Left lobe of liver (tissue), 2 donors: ENCODE measurements around the gene TTC28. TPM values are rescaled to one million over a fixed set of nuclear protein-coding genes. Genes with fewer than 3 reads are reported as not detected.

Source experiments
- ATAC-seq: fragments of 200-7000 bp; cut with Tn5 transposase; one replicate; pipeline ENCODE4 v1.9.1; 2020; ENCODE audit warnings: mild to moderate bottlenecking, moderate library complexity
- DNase-seq: peaks from one replicate; pipeline ENCODE4 v3.0.0-alpha.2; 2020; ENCODE audit warnings: low spot score
- total RNA-seq: library from RNA; stranded (reverse); gene quantifications from one replicate; pipeline ENCODE4 v1.2.1, GENCODE V29; 2021
- donor health status: DM: no; HTN: no; CAD: no; lungs with moderate emphysema.
- donor health status: DM: no; HTN: yes; CAD: no.

TTC28 gene
- total RNA-seq, 1 donor from 2014 or later, result 12.3 TPM

- DNase-seq (peak; percentile 39), ATAC-seq (no peak)
Measured at GRCh38 chr22:28019360-28019759, 660.3 kb downstream of the TTC28 start.

DNA sequence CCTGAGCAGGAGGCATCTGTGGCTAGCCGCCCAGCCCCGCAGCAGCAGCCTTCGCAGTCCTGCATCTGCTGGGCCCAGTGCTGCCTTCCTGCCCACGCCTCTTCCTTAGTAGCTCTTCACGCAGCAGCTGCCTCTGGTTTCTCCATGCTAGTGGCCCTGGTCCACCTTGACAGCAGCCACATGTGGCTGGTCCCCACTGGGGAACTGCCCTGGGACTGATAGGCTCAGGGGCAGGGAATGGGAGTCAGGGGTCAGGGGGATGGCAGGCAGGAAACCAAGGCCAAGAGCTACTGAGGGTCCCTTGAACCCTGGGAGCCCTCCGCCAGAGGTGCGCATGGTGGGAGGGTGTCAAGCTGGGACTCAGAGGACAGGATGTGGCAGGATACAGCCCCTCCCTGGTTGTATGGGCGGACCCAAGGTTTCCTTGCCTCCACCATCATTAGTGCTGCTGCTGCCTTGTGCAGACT is 661.1 kb downstream of the TTC28 start:
- peak; percentile 37 for DNase-seq
- no peak for ATAC-seq

- ATAC-seq (no peak), DNase-seq (peak; percentile 38)
Measured at GRCh38 chr22:28017859-28018258, 661.8 kb downstream of the TTC28 start.

- DNase-seq (no peak), ATAC-seq (no peak)
Measured at GRCh38 chr22:28017558-28017820, 662.2 kb downstream of the TTC28 start.

GRCh38 chr22:28016781-28017557 is 662.7 kb downstream of the TTC28 start:
- no peak for ATAC-seq
- DNase-seq, result peak; percentile 36

DNA sequence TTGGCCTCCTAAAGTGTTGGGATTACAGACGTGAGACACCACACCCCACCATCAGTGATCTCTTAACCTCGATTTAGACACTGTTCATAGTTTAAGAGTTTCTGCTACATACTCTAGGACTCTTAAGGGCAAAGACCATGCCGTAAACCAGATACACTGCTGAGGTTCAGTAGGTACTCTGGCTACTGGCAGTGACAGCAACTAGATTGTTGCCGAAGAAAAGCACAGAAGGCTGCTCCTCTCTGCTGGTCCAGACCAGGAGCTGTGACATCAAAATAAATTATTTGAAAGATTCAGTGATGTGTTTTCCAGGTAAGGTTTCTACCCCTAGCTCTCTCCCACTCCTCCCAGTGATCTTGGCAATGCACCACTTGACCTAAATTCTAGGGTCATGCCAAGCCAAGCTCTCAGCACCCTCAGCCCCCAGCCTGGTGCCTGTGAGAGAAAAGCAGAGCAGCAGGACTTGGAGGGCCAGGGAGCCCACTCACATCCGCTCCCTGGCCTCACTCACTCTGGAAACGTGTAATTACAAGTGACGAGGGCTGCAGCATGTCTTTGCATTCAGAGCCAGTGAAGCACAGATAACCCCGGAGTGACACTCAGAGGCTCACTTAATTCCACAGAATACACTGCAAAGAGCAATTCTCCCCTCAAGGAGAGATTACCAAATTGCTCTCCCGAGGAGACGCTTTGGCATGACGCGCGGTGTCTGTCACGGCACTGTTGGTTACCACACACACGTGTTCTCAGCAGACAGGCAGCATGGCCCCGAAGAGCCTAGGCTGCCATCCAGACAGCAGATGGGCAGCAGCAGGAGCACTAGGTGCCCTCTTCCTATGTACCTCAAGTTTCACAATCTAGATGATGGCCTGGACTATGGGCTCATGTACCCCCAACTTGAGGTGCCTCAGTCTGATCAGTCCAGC is 663.7 kb downstream of the TTC28 start:
- ATAC-seq, result no peak
- peak; percentile 40 for DNase-seq

DNA sequence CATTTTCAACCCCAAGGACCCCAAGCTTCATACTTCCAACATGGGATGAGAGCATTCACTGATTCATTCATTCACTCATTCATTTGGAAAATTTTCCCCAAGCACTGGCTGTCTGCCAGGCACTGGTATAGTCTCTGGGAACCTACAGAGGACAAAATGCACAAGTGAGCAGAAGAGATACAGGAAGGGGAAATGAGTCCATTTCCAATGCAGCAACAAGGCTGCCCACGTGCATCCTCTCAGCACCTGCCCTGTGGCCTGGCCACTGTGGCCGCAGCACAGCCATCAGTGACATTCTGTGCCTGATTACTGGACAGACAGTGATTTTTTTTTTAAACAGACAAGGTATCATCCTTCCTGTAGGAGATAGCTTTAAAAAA is 664.6 kb downstream of the TTC28 start:
- DNase-seq (no peak), ATAC-seq (no peak)

- DNase-seq (no peak), ATAC-seq (no peak)
Measured at GRCh38 chr22:28014211-28015045, 665.2 kb downstream of the TTC28 start.

DNA sequence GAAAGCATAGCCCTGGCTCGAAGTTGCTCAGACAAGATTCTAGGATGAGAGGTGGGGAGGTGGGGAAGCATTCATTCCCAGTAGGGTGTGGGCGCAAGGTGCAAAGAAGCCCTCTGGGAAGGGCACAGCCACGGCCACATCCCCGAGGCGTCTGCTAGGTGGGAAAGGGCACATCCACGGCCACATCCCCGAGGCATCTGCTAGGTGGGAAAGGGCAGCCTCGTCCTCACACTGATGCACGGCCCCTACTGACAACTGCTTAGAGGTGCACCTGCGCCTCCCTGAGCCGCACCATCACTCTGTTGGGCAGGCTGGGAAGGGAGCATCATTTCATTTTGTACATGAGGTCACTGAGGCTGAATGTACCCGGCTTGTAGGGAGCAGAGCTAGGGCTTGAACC is 666.0 kb downstream of the TTC28 start:
- no peak for DNase-seq
- ATAC-seq, result no peak

GRCh38 chr22:28012832-28013460 is 666.7 kb downstream of the TTC28 start:
- no peak for DNase-seq
- ATAC-seq, result no peak

DNA sequence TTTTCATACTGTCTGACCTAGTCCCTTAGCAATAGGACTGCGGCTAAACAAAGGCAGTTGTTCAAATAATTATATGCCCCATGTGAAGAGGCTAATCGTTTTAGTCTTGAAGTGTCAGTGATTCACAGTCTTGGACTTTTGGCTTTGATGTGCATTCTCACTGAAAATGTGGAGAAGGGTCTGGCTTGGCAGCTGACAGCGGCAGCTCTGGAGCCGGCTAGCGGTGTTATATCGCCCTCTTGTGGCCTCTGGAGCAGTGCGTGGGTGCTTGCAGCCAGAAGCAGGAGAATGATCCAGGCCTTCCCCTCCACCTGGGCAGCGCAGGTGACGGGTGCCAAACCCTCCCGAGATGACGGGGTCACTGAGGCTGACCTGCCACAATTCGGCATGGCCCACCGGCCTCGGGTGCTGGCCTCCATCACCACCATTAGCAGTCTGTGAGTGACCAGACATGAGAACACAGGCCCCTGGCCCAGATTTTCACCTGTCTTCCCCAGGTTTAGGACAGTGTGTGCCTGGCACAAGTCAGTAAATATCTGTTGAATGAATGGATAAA is 670.3 kb downstream of the TTC28 start:
- DNase-seq, result peak; percentile 75
- peak; percentile 91 for ATAC-seq

- DNase-seq, result no peak
- ATAC-seq, result no peak
Measured at GRCh38 chr22:28008649-28009048, 671.0 kb downstream of the TTC28 start.

DNA sequence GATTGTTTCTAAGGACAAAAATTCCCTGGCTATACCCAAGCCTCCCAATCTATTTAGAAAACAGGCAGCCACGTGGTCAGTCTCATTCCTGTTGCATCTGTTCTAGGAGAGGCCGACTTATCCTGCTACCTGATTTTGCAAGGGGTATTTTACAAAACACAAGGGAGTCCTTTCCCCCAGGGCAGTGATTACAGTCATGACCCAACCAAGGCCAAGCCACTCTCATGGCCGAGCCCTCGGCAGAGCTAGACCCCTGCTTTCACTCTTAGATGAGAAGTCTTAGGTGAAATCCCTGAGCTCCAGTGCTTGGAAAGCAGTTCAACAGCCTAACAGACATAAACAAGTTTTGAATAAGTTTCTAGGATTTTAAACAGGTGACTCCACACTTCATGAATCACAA is 671.6 kb downstream of the TTC28 start:
- no peak for ATAC-seq
- no peak for DNase-seq

- ATAC-seq (no peak), DNase-seq (no peak)
Measured at GRCh38 chr22:28006271-28006670, 673.4 kb downstream of the TTC28 start.

DNA sequence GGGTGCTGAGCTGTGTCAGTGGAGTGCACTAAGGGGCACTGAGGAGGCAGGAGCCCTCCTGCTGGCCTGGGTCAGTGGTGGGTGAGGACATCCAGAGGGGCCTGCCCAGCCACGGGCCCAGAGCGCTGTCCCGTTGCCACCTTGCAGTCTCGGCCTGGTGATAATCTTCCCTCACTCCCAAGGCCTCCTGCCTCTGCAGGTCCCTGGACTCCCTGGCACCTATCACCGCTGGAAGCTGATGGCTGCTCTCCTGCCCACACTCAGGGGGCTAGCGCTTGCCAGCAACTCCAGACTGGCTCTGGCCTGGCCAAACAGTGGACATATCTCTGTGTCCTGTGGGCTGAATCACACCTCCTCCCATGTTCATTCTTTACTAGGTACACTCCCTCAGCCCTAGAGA is 674.1 kb downstream of the TTC28 start:
- no peak for DNase-seq
- no peak for ATAC-seq

DNA sequence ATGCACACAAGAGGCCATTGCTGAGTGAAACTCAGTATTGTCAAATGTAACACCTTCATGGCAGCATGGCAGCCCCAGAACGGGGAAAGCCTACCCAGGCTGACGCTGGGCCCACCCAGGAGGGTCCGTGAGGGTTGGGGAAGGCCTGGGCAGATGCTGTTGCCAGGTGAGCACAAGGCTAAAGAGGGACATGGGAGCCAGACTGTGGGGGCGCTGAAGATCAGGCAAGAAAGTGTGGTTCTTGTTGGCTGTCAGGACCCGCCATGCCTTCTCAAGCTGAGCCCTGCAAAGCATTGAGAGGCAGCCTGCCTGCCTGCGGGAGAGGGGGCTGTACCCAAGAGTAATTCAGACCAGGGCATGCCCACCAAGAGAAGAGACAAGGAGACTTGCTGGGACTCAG is 675.6 kb downstream of the TTC28 start:
- ATAC-seq, result no peak
- DNase-seq, result no peak

- ATAC-seq (peak; percentile 36), DNase-seq (no peak)
Measured at GRCh38 chr22:28002863-28003565, 676.6 kb downstream of the TTC28 start.

DNA sequence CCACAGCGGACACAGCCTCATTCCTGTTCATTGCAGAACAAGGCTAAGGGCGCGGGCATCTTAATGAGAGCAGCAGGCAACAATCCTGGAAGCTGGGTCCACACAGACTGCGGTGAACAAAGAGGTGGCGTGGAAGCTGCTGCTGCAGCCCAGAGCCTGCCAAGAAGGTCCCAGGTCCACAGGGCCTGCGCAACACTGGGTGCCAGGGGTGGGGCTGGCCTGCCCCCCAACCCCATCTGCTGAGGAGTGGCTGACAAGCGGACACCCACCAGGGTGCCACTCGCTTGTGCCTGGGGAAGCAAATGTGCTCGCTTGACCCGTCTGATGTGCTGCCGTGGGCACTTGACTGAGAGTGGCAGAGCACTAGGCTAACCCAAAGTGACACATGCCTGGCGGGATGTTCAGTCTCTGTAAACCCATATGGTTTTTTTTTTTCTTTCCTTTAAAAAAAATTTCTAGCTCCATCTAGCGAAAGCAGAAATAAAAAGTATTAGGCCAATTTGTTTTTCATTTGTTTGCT is 677.4 kb downstream of the TTC28 start:
- peak; percentile 50 for ATAC-seq
- no peak for DNase-seq

- DNase-seq (no peak), ATAC-seq (no peak)
Measured at GRCh38 chr22:28001171-28001835, 678.3 kb downstream of the TTC28 start.
